GM23338 (cell line): Measurements from ENCODE around the gene FAM241A. TPM values are rescaled to one million over a fixed set of nuclear protein-coding genes. Genes with fewer than 3 reads are reported as not detected.
"Not testable (repeated sequence)": the region's sequence is repeated elsewhere in the genome, so short reads cannot be mapped to it uniquely, and the experiment has no call there.

Experiments used
- ATAC-seq: fragments of 200-7000 bp; cut with Tn5 transposase; 3 replicates; pipeline ENCODE4 v1.9.1; 2020
- DNase-seq: peaks from one replicate; pipeline ENCODE4 v3.0.0-alpha.2; 2015; ENCODE audit warnings: low spot score
- H2AFZ ChIP-seq: fragments of 200-600 bp; sonication (generic); 2 replicates; pipeline ENCODE4 v1.8.0; 2016; ENCODE audit warnings: antibody characterized with exemption, mild to moderate bottlenecking, moderate library complexity
- H3F3A ChIP-seq: fragments of 200-600 bp; sonication (generic); replicated peaks from 2 replicates; pipeline ENCODE4 v1.8.0; 2017; ENCODE audit warnings: antibody characterized with exemption, mixed run types, low read depth
- H3K27ac ChIP-seq: fragments of 200-600 bp; sonication (generic); 2 replicates; pipeline ENCODE4 v1.6.1; 2016; ENCODE audit warnings: low read depth
- H3K27me3 ChIP-seq: fragments of 200-600 bp; sonication (generic); 2 replicates; pipeline ENCODE4 v1.8.0; 2016; ENCODE audit warnings: mild to moderate bottlenecking, mixed run types, moderate library complexity; ENCODE audit not compliant: insufficient read depth
- H3K36me3 ChIP-seq: fragments of 200-600 bp; sonication (generic); 2 replicates; pipeline ENCODE4 v1.8.0; 2016; ENCODE audit warnings: mild to moderate bottlenecking; ENCODE audit not compliant: insufficient read depth
- H3K4me1 ChIP-seq: fragments of 200-600 bp; sonication (generic); 2 replicates; pipeline ENCODE4 v1.8.0; 2016; ENCODE audit warnings: mild to moderate bottlenecking, moderate library complexity; ENCODE audit not compliant: insufficient read depth
- H3K4me2 ChIP-seq: fragments of 200-600 bp; sonication (generic); 2 replicates; pipeline ENCODE4 v1.7.1; 2017; ENCODE audit warnings: mixed run types
- H3K4me3 ChIP-seq: fragments of 200-600 bp; sonication (generic); 2 replicates; pipeline ENCODE4 v1.6.1; 2016; ENCODE audit warnings: mixed run types
- H3K79me2 ChIP-seq: fragments of 200-600 bp; sonication (generic); replicated peaks from 2 replicates; pipeline ENCODE4 v1.8.0; 2017; ENCODE audit warnings: mild to moderate bottlenecking; ENCODE audit not compliant: insufficient read depth
- H3K9me2 ChIP-seq: fragments of 200-600 bp; sonication (generic); 2 replicates; pipeline ENCODE4 v1.8.0; 2017; ENCODE audit not compliant: insufficient read depth
- H4K20me1 ChIP-seq: fragments of 200-600 bp; sonication (generic); replicated peaks from 2 replicates; pipeline ENCODE4 v1.8.0; 2017; ENCODE audit warnings: mild to moderate bottlenecking; ENCODE audit not compliant: insufficient read depth
- H3K27ac Mint-ChIP-seq: 2 replicates; pipeline ENCODE4 v1.8.0; 2020; ENCODE audit warnings: inconsistent platforms, mild to moderate bottlenecking, moderate library complexity, mixed read lengths
- H3K27me3 Mint-ChIP-seq: 3 replicates; pipeline ENCODE4 v1.8.0; 2022; ENCODE audit warnings: low read depth, mild to moderate bottlenecking, moderate library complexity, mixed read lengths, inconsistent platforms; ENCODE audit not compliant: insufficient read depth, poor library complexity
- H3K36me3 Mint-ChIP-seq: 3 replicates; pipeline ENCODE4 v1.8.0; 2021; ENCODE audit warnings: low read depth, mild to moderate bottlenecking, inconsistent platforms, moderate library complexity, mixed read lengths
- H3K4me1 Mint-ChIP-seq: 3 replicates; pipeline ENCODE4 v1.8.0; 2020; ENCODE audit warnings: mild to moderate bottlenecking, inconsistent platforms, mixed read lengths
- H3K4me3 Mint-ChIP-seq: 3 replicates; pipeline ENCODE4 v1.8.0; 2021; ENCODE audit warnings: moderate library complexity, mild to moderate bottlenecking, inconsistent platforms, mixed read lengths
- H3K9me3 Mint-ChIP-seq: 3 replicates; pipeline ENCODE4 v1.8.0; 2020; ENCODE audit warnings: moderate library complexity, mild to moderate bottlenecking, inconsistent platforms, mixed read lengths
- EZH2 ChIP-seq: fragments of 200-600 bp; sonication (generic); IDR thresholded peaks from one replicate; pipeline ENCODE4 v1.8.0; 2017; ENCODE audit warnings: antibody characterized with exemption, mild to moderate bottlenecking, low read depth; ENCODE audit not compliant: unreplicated experiment
- JUNB ChIP-seq: IDR thresholded peaks from one replicate; pipeline ENCODE4 v1.6.1; 2016; ENCODE audit warnings: antibody characterized with exemption; ENCODE audit not compliant: unreplicated experiment
- NANOG ChIP-seq: IDR thresholded peaks from 2 replicates; pipeline ENCODE4 v1.6.1; 2016; ENCODE audit warnings: antibody characterized with exemption, borderline replicate concordance
- POLR2AphosphoS5 ChIP-seq: IDR thresholded peaks from 2 replicates; pipeline ENCODE4 v1.6.1; 2016; ENCODE audit warnings: antibody characterized with exemption, low read depth
- ZNF331 ChIP-seq: fragments of 250-450 bp; sonication (Bioruptor Pico); IDR thresholded peaks from 2 replicates; pipeline ENCODE4 v1.5.0; 2020; ENCODE audit warnings: low read depth, mild to moderate bottlenecking, moderate library complexity
- polyA plus RNA-seq: library from polyadenylated mRNA; unstranded; fragments of >200 nt; fragmentation: Nextera tagmentation; extraction: Ambion mirVana; gene quantifications from 2 replicates; pipeline ENCODE4 v1.2.1, GENCODE V29; 2016
- total RNA-seq: library from RNA; depleted of rRNA; stranded (reverse); fragments of >200 nt; shearing (Covaris generic); gene quantifications from 2 replicates; pipeline ENCODE4 v1.2.3, GENCODE V29; 2014
- TF ChIP-seq, protein P1 (sequence below): IDR thresholded peaks from 2 replicates; pipeline ENCODE4 v1.6.1; 2016; ENCODE audit warnings: antibody characterized with exemption
- TF ChIP-seq, protein P2 (sequence below), 2 experiments: fragments of 200-600 bp in 1 of 2; sonication (generic) in 1 of 2; conservative IDR thresholded peaks; 2 replicates each; pipeline versions ENCODE4 v1.5.1 to v1.6.1; 2016 to 2017; ENCODE audit warnings: antibody characterized with exemption in 2 of 2, low read depth in 2 of 2, mild to moderate bottlenecking in 2 of 2, moderate library complexity in 1 of 2

The FAM241A gene
- total and polyA plus RNA-seq, 2 experiments from 2014 or later = 0.58 to 0.63 TPM

DNA sequence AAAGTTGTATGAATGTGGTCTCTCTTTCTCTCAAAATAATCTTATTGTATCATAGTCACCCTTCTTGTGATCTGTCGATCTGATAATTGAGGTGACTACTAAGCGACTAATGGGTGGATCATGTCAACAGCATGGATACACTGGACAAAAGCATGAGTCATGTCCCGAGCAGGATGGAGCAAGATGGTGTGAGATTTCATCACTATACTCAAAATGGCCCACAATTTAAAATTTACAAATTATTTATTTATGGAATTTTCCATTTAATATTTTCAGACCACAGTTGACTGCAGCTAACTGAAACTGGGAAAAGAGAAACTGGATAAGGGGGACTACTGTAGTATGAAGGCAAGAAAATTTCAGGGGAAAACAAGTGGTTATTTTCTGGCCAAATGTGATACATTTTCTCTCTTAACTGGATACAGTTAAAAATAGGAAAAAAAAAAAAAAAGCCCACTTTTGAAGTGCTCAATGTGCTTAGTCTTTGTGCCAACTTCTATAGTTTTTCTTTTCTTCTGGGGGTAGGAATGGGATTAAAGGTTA lies 25.3 kb downstream of the FAM241A start:
- H3F3A ChIP-seq = no peaks in the 10 kb centered on the region
- H3K79me2 ChIP-seq = no peaks in the 10 kb centered on the region
- ATAC-seq (no peak), DNase-seq (no peak)
- H4K20me1 ChIP-seq = no peaks in the 10 kb centered on the region
- Mint-ChIP-seq H3K4me3 (no peak overlapping the region), H3K36me3 (no peaks in the 10 kb centered on the region), H3K9me3 (no peaks in the 10 kb centered on the region), H3K4me1 (no peaks in the 10 kb centered on the region), H3K27me3 (no peaks in the 10 kb centered on the region), H3K27ac (peak overlapping the region; percentile 75)
- no peak overlapping the region for H2AFZ ChIP-seq
- no peaks in the 10 kb centered on the region for H3K4me1 ChIP-seq
- H3K9me2 ChIP-seq = no peaks in the 10 kb centered on the region; the same call in 1 of the 2 replicates
- H3K4me3 ChIP-seq = no peak overlapping the region
- H3K4me2 ChIP-seq = no peak overlapping the region
- H3K27ac ChIP-seq = no peak overlapping the region
- TF ChIP-seq, protein P1, sequence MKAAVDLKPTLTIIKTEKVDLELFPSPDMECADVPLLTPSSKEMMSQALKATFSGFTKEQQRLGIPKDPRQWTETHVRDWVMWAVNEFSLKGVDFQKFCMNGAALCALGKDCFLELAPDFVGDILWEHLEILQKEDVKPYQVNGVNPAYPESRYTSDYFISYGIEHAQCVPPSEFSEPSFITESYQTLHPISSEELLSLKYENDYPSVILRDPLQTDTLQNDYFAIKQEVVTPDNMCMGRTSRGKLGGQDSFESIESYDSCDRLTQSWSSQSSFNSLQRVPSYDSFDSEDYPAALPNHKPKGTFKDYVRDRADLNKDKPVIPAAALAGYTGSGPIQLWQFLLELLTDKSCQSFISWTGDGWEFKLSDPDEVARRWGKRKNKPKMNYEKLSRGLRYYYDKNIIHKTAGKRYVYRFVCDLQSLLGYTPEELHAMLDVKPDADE = no peak
- TF ChIP-seq ZNF331 (no peak), NANOG (no peak), JUNB (no peak)
- H3K36me3 ChIP-seq = no peaks in the 10 kb centered on the region
- no peaks in the 10 kb centered on the region for H3K27me3 ChIP-seq

DNA sequence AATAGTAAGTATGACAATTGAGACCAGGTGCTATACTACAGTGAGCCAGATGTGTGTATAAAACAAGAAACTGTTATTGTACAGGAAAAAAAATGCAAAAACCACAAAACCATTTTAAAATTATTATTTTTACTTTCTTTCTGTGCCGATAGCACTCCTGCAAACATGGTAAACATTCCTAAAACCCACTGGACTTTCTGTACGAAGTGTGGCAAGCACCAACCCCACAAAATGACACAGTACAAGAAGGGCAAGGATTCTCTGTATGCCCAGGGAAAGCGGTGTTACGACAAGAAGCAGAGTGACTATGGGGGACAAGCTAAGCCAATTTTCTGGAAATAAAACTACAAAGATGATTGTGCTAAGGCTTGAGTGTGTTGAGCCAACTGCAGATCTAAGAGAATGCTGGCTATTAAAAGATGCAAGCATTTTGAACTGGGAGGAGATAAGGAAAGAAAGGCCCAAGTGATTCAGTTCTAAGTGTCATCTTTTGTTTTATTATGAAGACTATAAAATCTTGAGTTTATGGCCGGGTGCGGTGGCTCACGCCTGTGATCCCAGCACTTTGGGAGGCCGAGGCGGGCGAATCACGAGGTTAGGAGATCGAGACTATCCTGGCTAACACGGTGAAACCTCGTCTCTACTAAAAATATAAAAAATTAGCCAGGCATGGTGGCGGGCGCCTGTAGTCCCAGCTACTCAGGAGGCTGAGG lies 26.0 kb downstream of the FAM241A start:
- H3K4me2 ChIP-seq, H3F3A ChIP-seq: not testable (repeated sequence)

DNA sequence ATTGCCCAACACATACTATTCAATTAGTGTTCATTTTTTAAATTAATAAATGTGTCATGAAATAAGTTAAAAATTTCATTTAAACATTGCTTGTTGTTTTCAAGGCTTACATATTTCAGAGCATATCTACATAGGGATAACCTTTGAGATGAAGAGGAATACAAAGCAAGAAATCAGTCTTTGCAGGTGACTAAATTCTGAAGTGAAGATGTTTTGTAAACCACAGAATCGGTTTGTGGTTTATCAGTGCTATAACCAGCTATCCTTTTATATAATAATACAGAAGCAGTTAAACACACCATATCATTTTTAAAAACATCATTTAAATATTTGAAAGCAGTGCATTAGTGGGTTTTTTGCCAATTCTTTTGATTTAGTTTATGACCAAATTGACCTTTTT lies 26.9 kb downstream of the FAM241A start:
- H3K9me3 Mint-ChIP-seq = no peaks in the 10 kb centered on the region
- Histone ChIP-seq H3K79me2 (no peaks in the 10 kb centered on the region), H3K4me2 (no peak overlapping the region), H2AFZ (no peak overlapping the region), H3K4me1 (no peaks in the 10 kb centered on the region), H3K9me2 (no peaks in the 10 kb centered on the region; the same call in 1 of the 2 replicates), H4K20me1 (no peaks in the 10 kb centered on the region), H3K4me3 (no peak overlapping the region), H3K27ac (no peak overlapping the region), H3K36me3 (no peaks in the 10 kb centered on the region), H3K27me3 (no peaks in the 10 kb centered on the region), H3F3A (no peaks in the 10 kb centered on the region)
- no peak overlapping the region for H3K4me3 Mint-ChIP-seq
- H3K27me3 Mint-ChIP-seq = no peaks in the 10 kb centered on the region
- ATAC-seq (no peak), DNase-seq (no peak)
- no peaks in the 10 kb centered on the region for H3K36me3 Mint-ChIP-seq
- H3K4me1 Mint-ChIP-seq = no peaks in the 10 kb centered on the region
- H3K27ac Mint-ChIP-seq = no peak overlapping the region
- TF ChIP-seq, protein P2, sequence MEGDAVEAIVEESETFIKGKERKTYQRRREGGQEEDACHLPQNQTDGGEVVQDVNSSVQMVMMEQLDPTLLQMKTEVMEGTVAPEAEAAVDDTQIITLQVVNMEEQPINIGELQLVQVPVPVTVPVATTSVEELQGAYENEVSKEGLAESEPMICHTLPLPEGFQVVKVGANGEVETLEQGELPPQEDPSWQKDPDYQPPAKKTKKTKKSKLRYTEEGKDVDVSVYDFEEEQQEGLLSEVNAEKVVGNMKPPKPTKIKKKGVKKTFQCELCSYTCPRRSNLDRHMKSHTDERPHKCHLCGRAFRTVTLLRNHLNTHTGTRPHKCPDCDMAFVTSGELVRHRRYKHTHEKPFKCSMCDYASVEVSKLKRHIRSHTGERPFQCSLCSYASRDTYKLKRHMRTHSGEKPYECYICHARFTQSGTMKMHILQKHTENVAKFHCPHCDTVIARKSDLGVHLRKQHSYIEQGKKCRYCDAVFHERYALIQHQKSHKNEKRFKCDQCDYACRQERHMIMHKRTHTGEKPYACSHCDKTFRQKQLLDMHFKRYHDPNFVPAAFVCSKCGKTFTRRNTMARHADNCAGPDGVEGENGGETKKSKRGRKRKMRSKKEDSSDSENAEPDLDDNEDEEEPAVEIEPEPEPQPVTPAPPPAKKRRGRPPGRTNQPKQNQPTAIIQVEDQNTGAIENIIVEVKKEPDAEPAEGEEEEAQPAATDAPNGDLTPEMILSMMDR (conservative IDR thresholded peaks at IDR 0.05; ENCODE audit: low read depth in 2 of 2) = no peak
- TF ChIP-seq POLR2AphosphoS5 (no peak), EZH2 (no peak)

More for the DNA sequence above, 26.0 kb downstream of the FAM241A start:
- not testable (repeated sequence) for H3K27me3 Mint-ChIP-seq, H3K27me3 ChIP-seq, DNase-seq, H3K36me3 Mint-ChIP-seq, H3K9me2 ChIP-seq, H3K36me3 ChIP-seq, H3K4me3 Mint-ChIP-seq, H3K27ac ChIP-seq, H2AFZ ChIP-seq, H3K9me3 Mint-ChIP-seq, H3K4me1 Mint-ChIP-seq, H3K79me2 ChIP-seq, H4K20me1 ChIP-seq, ATAC-seq, H3K4me3 ChIP-seq, H3K4me1 ChIP-seq
- 0 out of 2 replicates have a peak overlapping the region, but pooled peaks have one; percentile 70 for H3K27ac Mint-ChIP-seq
